HG03432 (cell line): ENCODE measurements around the gene SIRPD.
"Not testable (repeated sequence)": the region's sequence is repeated elsewhere in the genome, so short reads cannot be mapped to it uniquely, and the experiment has no call there.

Experiments used
- ATAC-seq: cut with Tn5 transposase; IDR thresholded peaks from one replicate; pipeline ENCODE4 v1.9.1; 2021; ENCODE audit warnings: mild to moderate bottlenecking, moderate library complexity; ENCODE audit not compliant: unreplicated experiment

The SIRPD gene

GRCh38 chr20:1497371-1497770, 60.1 kb downstream of the SIRPD start:
- ATAC-seq = not testable (repeated sequence)

DNA sequence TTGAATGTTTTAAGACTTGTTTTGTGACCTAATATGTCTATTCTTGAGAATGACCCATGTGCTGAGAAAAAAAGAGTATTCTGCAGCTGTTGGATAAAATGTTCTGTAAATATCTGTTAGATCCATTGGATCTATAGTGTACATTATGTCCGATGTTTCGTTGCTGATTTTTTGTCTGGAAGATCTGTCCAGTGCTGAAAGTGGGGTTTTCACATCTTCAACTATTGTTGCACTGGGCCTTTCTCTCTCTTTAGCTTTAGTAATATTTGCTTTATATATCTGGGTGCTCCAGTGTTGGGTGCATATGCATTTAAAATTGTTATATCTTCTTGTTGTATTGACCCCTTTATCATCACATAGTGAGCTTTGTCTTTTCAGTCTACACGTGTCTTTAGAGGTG, 60.6 kb downstream of the SIRPD start:
- ATAC-seq = no peak

GRCh38 chr20:1494436-1494835, 63.1 kb downstream of the SIRPD start:
- ATAC-seq = no peak

DNA sequence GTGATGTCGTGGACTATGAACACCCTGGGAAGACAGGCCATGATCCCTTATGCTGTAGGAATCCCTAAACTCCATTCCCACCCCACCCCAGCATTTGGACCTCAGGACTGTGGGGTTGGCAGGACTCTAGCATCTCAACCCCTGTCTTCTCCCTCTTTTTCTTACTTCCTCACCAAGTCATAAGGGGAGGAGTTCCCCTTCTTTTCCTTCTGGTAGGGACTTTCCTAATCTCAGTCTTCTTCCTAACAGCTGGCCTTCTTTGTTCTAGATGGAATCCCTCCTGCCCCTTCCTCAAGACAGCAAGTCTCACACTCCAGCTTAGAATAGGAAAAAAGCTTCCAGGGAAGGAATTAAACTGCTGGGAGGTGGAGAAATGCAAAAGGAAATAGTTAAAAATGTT, 64.0 kb downstream of the SIRPD start:
- no peak for ATAC-seq

GRCh38 chr20:1491860-1492642, 65.5 kb downstream of the SIRPD start:
- no peak for ATAC-seq

- ATAC-seq = no peak
Measured at GRCh38 chr20:1491281-1491840, 66.1 kb downstream of the SIRPD start, which contains the start of gene SIRPB2. Gene SIRPB2, minus strand, starts transcription at chr20:1491420. Its CDS starts 61 bp downstream, at chr20:1491359.

DNA sequence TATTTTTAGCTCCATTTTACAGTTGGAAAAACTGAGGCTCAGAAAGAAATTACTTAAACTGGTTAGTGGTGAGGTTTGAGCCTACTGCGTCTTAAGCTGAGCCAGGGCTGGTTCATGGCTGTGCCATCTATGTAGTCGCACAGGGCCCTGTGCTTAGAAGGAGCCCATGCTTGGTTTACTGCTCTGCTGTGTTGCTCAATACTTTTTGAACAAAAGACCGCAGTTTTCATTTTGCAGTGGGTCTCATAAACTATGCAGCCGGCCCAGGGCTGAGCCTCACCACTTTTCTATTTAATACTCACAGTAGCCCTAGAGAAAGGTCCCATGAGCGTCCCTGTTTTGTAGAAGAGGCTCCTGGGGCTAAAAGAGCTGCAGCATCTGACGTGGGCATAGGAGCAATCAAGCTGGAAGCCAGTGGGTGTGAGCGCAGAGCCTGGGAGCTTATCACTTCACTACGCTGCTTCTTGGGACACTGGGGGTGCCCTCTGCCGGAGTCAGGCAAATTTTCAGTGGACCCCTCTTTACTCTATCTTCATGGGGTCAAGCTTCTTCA, 66.8 kb downstream of the SIRPD start:
- no peak for ATAC-seq

- no peak for ATAC-seq
Measured at GRCh38 chr20:1489764-1490436, 67.6 kb downstream of the SIRPD start.

DNA sequence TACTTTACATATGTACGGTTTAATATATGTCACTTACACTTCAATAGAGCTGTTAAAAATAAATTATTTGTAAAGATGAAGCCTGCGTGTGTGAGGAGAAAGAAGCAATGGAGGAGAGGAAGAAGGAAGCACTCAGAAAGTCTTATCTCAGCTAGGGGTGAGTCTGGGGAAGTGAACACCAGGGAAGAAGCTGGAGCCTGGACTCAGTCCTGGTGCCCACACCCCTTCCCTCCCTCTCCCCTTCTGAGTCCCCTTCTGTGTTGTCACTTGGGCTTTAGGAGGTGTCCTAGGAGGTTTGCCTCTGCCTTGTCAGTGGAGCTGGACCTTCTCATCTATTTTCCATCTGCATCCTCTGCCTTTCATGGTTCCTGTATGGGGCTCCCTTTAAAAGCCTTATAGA, 68.2 kb downstream of the SIRPD start:
- no peak for ATAC-seq

DNA sequence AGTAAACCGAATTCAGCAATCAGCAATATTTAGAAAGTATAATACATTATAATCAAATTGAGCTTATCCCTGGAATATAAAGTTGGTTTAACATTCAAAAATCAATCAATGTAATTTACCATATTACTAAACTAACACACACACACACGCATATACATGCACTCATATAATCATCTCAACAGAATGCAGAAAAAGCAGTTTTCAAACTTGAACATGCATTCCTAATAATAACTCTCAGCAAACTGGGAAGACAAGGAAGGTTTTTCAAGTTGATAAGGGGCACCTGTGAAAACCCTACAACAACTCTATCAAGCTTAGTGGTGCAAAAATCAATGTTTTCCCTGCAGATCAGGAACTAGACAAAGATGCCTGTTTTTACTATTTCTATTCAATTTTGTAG, 70.9 kb downstream of the SIRPD start:
- ATAC-seq = no peak

- no peak for ATAC-seq
Measured at GRCh38 chr20:1484438-1485116, 72.9 kb downstream of the SIRPD start.
